ACHN (cell line): ENCODE measurements around the gene PRG3.
"Not testable (repeated sequence)": the region's sequence is repeated elsewhere in the genome, so short reads cannot be mapped to it uniquely, and the experiment has no call there.

Source experiments
- DNase-seq: peaks from one replicate; pipeline ENCODE4 v3.0.0-alpha.2; 2015
- in situ Hi-C: cut with HindIII; loops from 2 replicates; pipeline ENCODE4 v1.10.0; 2017; ENCODE audit warnings: low sequenced_read_pairs, low pct_ligation_motif_present, low pct_unique_long_range_greater_than_20kb

The PRG3 gene

GRCh38 chr11:57368106-57368844, 12.7 kb downstream of the PRG3 start:
- no peak for DNase-seq
- in situ Hi-C loops = no loop called here

- in situ Hi-C loops = no loop called here
- DNase-seq = no peak
Measured at GRCh38 chr11:57364851-57365660, 15.9 kb downstream of the PRG3 start.

GRCh38 chr11:57363131-57364080, 17.5 kb downstream of the PRG3 start:
- no peak for DNase-seq
- in situ Hi-C loops = no loop called here

GRCh38 chr11:57361926-57362325, 19.0 kb downstream of the PRG3 start:
- no peak for DNase-seq
- in situ Hi-C loops = no loop called here

- DNase-seq, in situ Hi-C loops: not testable (repeated sequence)
Measured at GRCh38 chr11:57361420-57361819, 19.5 kb downstream of the PRG3 start.

- in situ Hi-C loops = no loop called here
- no peak for DNase-seq
Measured at GRCh38 chr11:57360991-57361390, 20.0 kb downstream of the PRG3 start.

GRCh38 chr11:57359896-57360690, 20.9 kb downstream of the PRG3 start:
- in situ Hi-C loops = no loop called here
- DNase-seq = no peak

- in situ Hi-C loops = no loop called here
- DNase-seq = no peak
Measured at GRCh38 chr11:57359396-57359795, 21.6 kb downstream of the PRG3 start.

- in situ Hi-C loops = no loop called here
Measured at GRCh38 chr11:57358991-57359390, 22.0 kb downstream of the PRG3 start.

GRCh38 chr11:57358543-57358961, 22.4 kb downstream of the PRG3 start:
- no peak for DNase-seq
- in situ Hi-C loops = no loop called here

More at GRCh38 chr11:57358991-57359390, 22.0 kb downstream of the PRG3 start:
- no peak for DNase-seq

- DNase-seq = no peak
- in situ Hi-C loops = no loop called here
Measured at GRCh38 chr11:57357856-57358255, 23.1 kb downstream of the PRG3 start.

- DNase-seq = no peak
- in situ Hi-C loops = no loop called here
Measured at GRCh38 chr11:57357310-57357709, 23.6 kb downstream of the PRG3 start.

GRCh38 chr11:57356268-57356667, 24.7 kb downstream of the PRG3 start:
- in situ Hi-C loops = no loop called here
- no peak for DNase-seq

- in situ Hi-C loops = no loop called here
- DNase-seq = no peak
Measured at GRCh38 chr11:57354699-57355098, 26.3 kb downstream of the PRG3 start.

- DNase-seq = no peak
- in situ Hi-C loops = no loop called here
Measured at GRCh38 chr11:57353852-57354251, 27.1 kb downstream of the PRG3 start.

- in situ Hi-C loops = no loop called here
- no peak for DNase-seq
Measured at GRCh38 chr11:57353446-57353845, 27.5 kb downstream of the PRG3 start.

GRCh38 chr11:57353036-57353435, 27.9 kb downstream of the PRG3 start:
- in situ Hi-C loops = no loop called here

More at GRCh38 chr11:57353036-57353435, 27.9 kb downstream of the PRG3 start:
- DNase-seq = no peak
